Karpas-422 (cell line): ENCODE data around the gene SMIM41. TPM values are rescaled to one million over a fixed set of nuclear protein-coding genes. Genes with fewer than 3 reads are reported as not detected.

ENCODE experiments used
- DNase-seq: peaks from one replicate; pipeline ENCODE4 v3.0.0-alpha.2; 2015
- H2AFZ ChIP-seq: fragments of 200-600 bp; sonication (generic); 2 replicates; pipeline ENCODE4 v1.6.1; 2014; ENCODE audit warnings: antibody characterized with exemption, low read length, mixed read lengths
- H3K27ac ChIP-seq: fragments of 200-600 bp; sonication (generic); 2 replicates; pipeline ENCODE4 v1.5.1; 2014; ENCODE audit warnings: mild to moderate bottlenecking, low read length, moderate library complexity
- H3K27me3 ChIP-seq: fragments of 200-600 bp; sonication (generic); 2 replicates; pipeline ENCODE4 v1.6.1; 2014; ENCODE audit warnings: low read length, mixed read lengths
- H3K36me3 ChIP-seq: fragments of 200-600 bp; sonication (generic); 2 replicates; pipeline ENCODE4 v1.6.1; 2014; ENCODE audit warnings: low read length, mixed read lengths; ENCODE audit not compliant: insufficient read depth
- H3K4me1 ChIP-seq: fragments of 200-600 bp; sonication (generic); 2 replicates; pipeline ENCODE4 v1.6.1; 2014; ENCODE audit warnings: mild to moderate bottlenecking, low read length, mixed read lengths
- H3K4me2 ChIP-seq: fragments of 200-600 bp; sonication (generic); 2 replicates; pipeline ENCODE4 v1.6.1; 2014; ENCODE audit warnings: low read length, low read depth, mild to moderate bottlenecking; ENCODE audit not compliant: poor library complexity, severe bottlenecking
- H3K4me3 ChIP-seq: fragments of 200-600 bp; sonication (generic); 2 replicates; pipeline ENCODE4 v1.5.1; 2014; ENCODE audit warnings: mild to moderate bottlenecking, antibody characterized with exemption, low read length, mixed read lengths
- H3K79me2 ChIP-seq: fragments of 200-600 bp; sonication (generic); 2 replicates; pipeline ENCODE4 v1.6.1; 2014; ENCODE audit warnings: mild to moderate bottlenecking, low read length, mixed read lengths
- H3K9ac ChIP-seq: fragments of 200-600 bp; sonication (generic); 2 replicates; pipeline ENCODE4 v1.6.0; 2014; ENCODE audit warnings: low read length
- H3K9me2 ChIP-seq: fragments of 200-600 bp; sonication (generic), shearing (Covaris generic); replicated peaks from 2 replicates; pipeline ENCODE4 v1.6.0; 2014; ENCODE audit warnings: mild to moderate bottlenecking, low read length, moderate library complexity; ENCODE audit not compliant: insufficient read depth
- H3K9me3 ChIP-seq: fragments of 300-700, 200-600 bp; sonication (generic); 2 replicates; pipeline ENCODE4 v1.6.1; 2014; ENCODE audit warnings: low read length, mixed read lengths
- H4K20me1 ChIP-seq: fragments of 200-600 bp; sonication (generic); 2 replicates; pipeline ENCODE4 v1.6.1; 2014; ENCODE audit warnings: mild to moderate bottlenecking, antibody characterized with exemption, low read length, low read depth; ENCODE audit not compliant: insufficient read depth
- total RNA-seq: library from RNA; depleted of rRNA; stranded (reverse); fragments of >200 nt; shearing (Covaris generic); gene quantifications from 2 replicates; pipeline ENCODE4 v1.2.3, GENCODE V29; 2014; ENCODE audit warnings: low replicate concordance

Gene SMIM41
- total RNA-seq, 1 experiment from 2014 or later, result 0.75 TPM

DNA sequence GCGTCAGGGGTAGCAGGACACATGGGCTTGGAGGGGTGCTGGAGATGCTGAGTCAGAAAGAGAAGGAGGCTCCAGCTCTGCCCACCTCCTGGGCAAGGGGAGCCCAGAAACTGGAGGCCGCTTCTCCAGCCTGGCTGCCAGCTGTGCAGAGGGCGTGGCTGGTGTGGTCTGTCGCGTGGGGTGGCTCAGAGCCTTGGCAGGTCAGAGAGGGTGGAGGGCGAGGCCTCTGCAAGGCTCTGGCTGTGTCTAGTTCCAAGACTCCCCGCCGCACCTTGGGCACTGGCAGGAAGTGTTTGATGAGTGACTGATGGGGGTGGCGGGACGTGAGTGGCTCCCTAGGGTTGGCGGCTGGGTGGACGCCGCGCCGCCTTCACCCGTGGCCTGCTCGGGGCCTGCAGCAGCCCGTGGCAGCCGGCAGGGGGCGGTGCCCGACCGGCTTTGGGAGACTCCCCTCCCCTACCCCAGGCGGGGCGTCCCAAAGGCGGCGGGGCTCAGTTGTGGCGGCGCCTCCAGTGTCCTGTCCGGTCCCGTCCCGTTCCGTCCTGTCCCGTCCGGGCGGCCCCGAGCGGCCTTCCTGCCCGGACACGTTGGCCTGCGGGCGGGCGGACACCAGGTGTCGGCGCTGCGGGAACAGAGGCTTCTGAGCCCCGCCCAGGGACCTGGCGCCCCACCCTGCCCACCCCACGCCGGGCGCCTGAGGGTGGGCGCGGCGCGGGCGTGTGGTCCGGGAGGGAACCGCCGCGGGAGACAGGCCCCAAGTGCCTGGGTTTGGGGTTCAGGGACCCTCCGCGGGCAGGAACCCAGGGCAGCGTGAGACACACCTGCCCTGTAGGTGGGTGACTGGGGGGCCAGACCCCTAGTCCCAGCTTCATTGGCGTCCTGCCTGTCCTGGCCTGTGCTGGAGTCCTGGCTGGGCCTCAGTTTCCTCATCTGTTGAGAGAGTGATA, 72.6 kb downstream of the SMIM41 start:
- Histone ChIP-seq H3K4me1 (no peaks in the 10 kb centered on the region), H4K20me1 (no peaks in the 10 kb centered on the region), H3K27me3 (no peaks in the 10 kb centered on the region), H3K9me3 (no peaks in the 10 kb centered on the region), H3K4me2 (no peak overlapping the region), H2AFZ (no peak overlapping the region), H3K79me2 (no peaks in the 10 kb centered on the region), H3K9me2 (no peaks in the 10 kb centered on the region), H3K36me3 (no peaks in the 10 kb centered on the region), H3K4me3 (no peak overlapping the region), H3K9ac (no peak overlapping the region), H3K27ac (no peak overlapping the region)
- DNase-seq, result peak; percentile 76

- H3K4me1 ChIP-seq, result no peaks in the 10 kb centered on the region
- no peaks in the 10 kb centered on the region for H3K9me3 ChIP-seq
- H3K4me2 ChIP-seq, result no peak overlapping the region
- H3K4me3 ChIP-seq, result no peak overlapping the region
- H2AFZ ChIP-seq, result no peak overlapping the region
- no peaks in the 10 kb centered on the region for H3K9me2 ChIP-seq
- H3K79me2 ChIP-seq, result no peaks in the 10 kb centered on the region
- H4K20me1 ChIP-seq, result no peaks in the 10 kb centered on the region
- DNase-seq, result no peak
- no peak overlapping the region for H3K27ac ChIP-seq
- H3K36me3 ChIP-seq, result no peaks in the 10 kb centered on the region
- no peak overlapping the region for H3K9ac ChIP-seq
- H3K27me3 ChIP-seq, result no peaks in the 10 kb centered on the region
Measured at GRCh38 chr12:52152905-52153317, 73.4 kb downstream of the SMIM41 start.

DNA sequence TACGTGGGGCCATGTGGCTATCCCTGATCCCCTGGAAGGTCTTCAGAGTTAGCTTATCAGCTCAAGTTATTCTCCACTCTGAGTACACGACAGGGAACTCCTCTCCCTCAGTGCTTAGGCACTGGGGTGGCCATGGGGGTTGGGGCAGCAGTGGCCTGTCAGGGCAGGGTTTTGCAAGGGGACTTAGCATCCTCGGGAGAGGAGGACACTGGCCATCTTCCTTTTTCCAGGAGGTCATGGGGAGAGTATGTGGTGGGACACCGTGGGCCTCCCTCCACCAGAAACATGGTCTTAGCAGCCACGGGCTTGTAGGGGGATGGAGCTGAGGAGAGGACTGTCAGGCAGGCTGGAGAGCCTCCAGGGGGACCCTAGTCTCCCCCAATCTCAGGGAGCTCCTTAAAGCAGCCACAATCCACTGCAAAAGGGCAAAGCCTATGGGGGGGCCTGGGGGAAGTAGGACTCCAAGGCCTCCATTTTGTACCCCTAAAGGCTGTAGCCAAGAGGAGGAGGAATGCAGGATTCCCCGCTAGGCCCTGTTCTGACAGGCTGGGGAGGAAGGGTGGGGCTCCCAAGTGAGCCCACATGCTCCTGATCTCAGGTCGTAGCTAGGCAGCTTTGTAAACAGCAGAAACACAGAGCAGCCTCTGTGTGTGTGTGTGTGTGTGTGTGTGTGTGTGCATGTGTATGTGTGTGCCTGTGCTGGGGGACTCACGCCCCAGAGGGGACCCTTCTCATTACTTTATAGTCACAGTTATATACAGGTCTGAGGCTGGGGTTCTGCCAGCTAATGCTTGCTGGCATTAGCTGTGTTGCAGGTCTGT, 75.8 kb downstream of the SMIM41 start:
- Histone ChIP-seq H3K4me2 (no peak overlapping the region), H3K27me3 (no peaks in the 10 kb centered on the region), H3K9ac (no peak overlapping the region), H3K9me2 (no peaks in the 10 kb centered on the region), H3K4me3 (no peak overlapping the region), H3K9me3 (no peaks in the 10 kb centered on the region), H3K4me1 (no peaks in the 10 kb centered on the region), H3K79me2 (no peaks in the 10 kb centered on the region), H3K27ac (no peak overlapping the region), H4K20me1 (no peaks in the 10 kb centered on the region), H2AFZ (no peak overlapping the region), H3K36me3 (no peaks in the 10 kb centered on the region)
- DNase-seq, result no peak

DNA sequence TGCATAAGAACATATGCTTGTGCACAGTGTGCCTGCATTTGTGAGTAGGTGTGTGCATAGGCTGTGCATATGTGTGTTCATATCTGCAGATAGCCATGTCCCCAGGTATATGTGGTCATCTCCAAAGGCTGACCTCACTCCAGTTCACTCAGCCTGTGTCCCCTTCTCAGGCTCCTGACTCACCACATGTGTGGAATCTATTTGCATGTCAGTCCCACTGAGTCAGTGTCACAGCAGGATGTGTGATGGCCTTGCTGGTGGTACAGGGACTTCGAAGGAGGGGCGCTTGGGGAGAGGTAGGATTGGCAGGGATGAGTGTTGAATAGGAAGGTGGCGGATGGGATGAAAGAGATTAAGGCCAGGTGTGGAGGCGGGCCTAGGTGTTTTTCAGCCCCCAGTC, 76.8 kb downstream of the SMIM41 start:
- Histone ChIP-seq H3K27ac (no peak overlapping the region), H3K36me3 (no peaks in the 10 kb centered on the region), H2AFZ (no peak overlapping the region), H3K9me3 (no peaks in the 10 kb centered on the region), H4K20me1 (no peaks in the 10 kb centered on the region), H3K79me2 (no peaks in the 10 kb centered on the region), H3K4me3 (no peak overlapping the region), H3K27me3 (no peaks in the 10 kb centered on the region), H3K4me1 (no peaks in the 10 kb centered on the region), H3K9ac (no peak overlapping the region), H3K4me2 (no peak overlapping the region), H3K9me2 (no peaks in the 10 kb centered on the region)
- no peak for DNase-seq

DNA sequence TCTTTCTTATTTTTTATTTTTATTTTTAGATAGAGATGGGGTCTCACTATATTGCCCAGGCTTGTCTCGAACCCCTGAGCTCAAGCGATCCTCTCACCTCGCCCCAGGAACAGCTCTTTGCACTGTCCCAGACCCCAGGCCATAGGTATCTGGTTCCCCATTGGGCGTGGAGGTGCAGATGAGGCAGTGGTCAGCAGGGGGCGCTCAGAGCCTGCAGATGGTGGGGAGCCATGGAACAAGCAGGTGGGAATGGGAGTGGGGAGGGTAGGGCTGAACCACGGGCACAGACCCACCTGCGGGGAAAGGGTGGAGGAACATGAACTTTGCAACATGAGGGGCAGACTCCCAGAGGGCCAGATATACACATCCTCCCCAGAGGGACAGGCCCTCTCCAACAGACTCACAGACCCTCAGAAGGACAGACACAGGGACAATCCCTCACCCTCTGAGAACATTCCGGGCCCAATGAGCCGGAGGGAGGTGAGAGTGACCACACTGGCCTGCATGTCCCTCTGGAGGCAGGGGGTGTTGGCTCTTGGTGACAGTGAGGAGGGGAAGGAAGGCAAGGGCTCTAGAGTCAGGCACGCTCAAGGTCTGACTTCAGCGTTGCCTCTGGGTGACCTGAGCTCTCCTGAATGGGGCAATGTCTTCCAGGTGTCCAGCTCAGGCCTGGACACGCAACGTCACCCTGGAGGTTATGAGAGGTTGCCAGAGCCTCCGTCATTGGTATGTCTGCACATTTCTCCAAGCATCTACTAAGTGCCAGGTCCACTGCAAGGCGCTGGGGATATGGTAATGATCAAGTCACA, 77.5 kb downstream of the SMIM41 start:
- Histone ChIP-seq H3K36me3 (no peaks in the 10 kb centered on the region), H3K9ac (no peak overlapping the region), H3K79me2 (no peaks in the 10 kb centered on the region), H4K20me1 (no peaks in the 10 kb centered on the region), H3K27me3 (no peaks in the 10 kb centered on the region), H3K4me1 (no peaks in the 10 kb centered on the region), H3K9me3 (no peaks in the 10 kb centered on the region), H2AFZ (no peak overlapping the region), H3K27ac (no peak overlapping the region), H3K4me2 (no peak overlapping the region), H3K9me2 (no peaks in the 10 kb centered on the region), H3K4me3 (no peak overlapping the region)
- DNase-seq, result peak; percentile 87

DNA sequence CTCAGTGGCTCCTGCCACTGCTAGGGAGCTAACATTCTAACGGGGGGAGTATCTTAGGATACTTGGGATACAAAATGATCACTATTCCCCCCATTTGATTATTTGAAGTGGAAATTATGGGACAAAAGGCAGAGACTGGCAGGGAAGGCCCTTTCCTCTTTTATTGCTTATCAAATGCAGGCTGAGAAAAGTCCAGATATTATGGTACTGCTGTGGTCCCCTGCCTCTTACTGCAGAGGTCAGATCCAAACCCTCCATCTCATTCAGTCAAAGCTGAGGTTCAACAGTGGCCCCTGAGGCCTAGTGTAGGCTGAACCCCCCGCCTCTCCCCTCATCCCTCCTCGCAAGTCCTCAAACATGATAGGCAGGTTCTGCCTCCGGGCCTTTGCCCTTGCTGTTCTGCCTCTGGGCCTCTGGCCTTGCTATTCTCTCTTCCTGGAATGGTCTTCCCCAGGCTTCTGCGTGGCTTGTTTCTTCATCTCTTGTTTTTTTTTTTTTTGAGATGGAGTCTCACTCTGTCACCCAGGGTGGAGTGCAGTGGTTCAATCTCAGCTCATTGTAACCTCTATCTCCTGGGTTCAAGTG, 78.2 kb downstream of the SMIM41 start:
- Histone ChIP-seq H2AFZ (no peak overlapping the region), H3K36me3 (no peaks in the 10 kb centered on the region), H3K4me1 (no peaks in the 10 kb centered on the region), H3K4me3 (no peak overlapping the region), H3K27me3 (no peaks in the 10 kb centered on the region), H3K27ac (no peak overlapping the region), H3K9ac (no peak overlapping the region), H3K9me3 (no peaks in the 10 kb centered on the region), H4K20me1 (no peaks in the 10 kb centered on the region), H3K4me2 (no peak overlapping the region), H3K79me2 (no peaks in the 10 kb centered on the region), H3K9me2 (no peaks in the 10 kb centered on the region)
- no peak for DNase-seq
